Hepatocyte (in vitro differentiated cells): Measurements from ENCODE around the gene VPS9D1. TPM values are rescaled to one million over a fixed set of nuclear protein-coding genes. Genes with fewer than 3 reads are reported as not detected.

Experiments
- DNase-seq: peaks from one replicate; pipeline ENCODE4 v3.0.0-alpha.2; 2016; ENCODE audit warnings: low spot score
- H2AFZ ChIP-seq: fragments of 200-600 bp; sonication (generic); 2 replicates; pipeline ENCODE4 v1.6.0; 2016; ENCODE audit warnings: antibody characterized with exemption, mild to moderate bottlenecking
- H3K27ac ChIP-seq: fragments of 200-600 bp; sonication (generic); 2 replicates; pipeline ENCODE4 v1.5.1; 2016; ENCODE audit warnings: mild to moderate bottlenecking
- H3K27me3 ChIP-seq: fragments of 200-600 bp; sonication (generic); 2 replicates; pipeline ENCODE4 v1.6.1; 2016
- H3K36me3 ChIP-seq: fragments of 200-600 bp; sonication (generic); replicated peaks from 2 replicates; pipeline ENCODE4 v1.5.1; 2016; ENCODE audit warnings: low read depth; ENCODE audit not compliant: insufficient read depth
- H3K4me1 ChIP-seq: fragments of 200-600 bp; sonication (generic); 2 replicates; pipeline ENCODE4 v1.5.1; 2016; ENCODE audit warnings: mild to moderate bottlenecking, moderate library complexity; ENCODE audit not compliant: insufficient read depth
- H3K4me2 ChIP-seq: fragments of 200-600 bp; sonication (generic); 2 replicates; pipeline ENCODE4 v1.6.0; 2016
- H3K4me3 ChIP-seq: fragments of 200-600 bp; sonication (generic); 2 replicates; pipeline ENCODE4 v1.5.1; 2016; ENCODE audit warnings: mild to moderate bottlenecking
- H3K79me2 ChIP-seq: fragments of 200-600 bp; sonication (generic); 2 replicates; pipeline ENCODE4 v1.6.0; 2017; ENCODE audit warnings: mild to moderate bottlenecking
- H3K9me2 ChIP-seq: fragments of 200-600 bp; sonication (generic); replicated peaks from 2 replicates; pipeline ENCODE4 v1.6.0; 2017; ENCODE audit warnings: mild to moderate bottlenecking; ENCODE audit not compliant: insufficient read depth
- H3K9me3 ChIP-seq: fragments of 200-600 bp; sonication (generic); 2 replicates; pipeline ENCODE4 v1.5.1; 2016; ENCODE audit warnings: low read depth, mild to moderate bottlenecking
- H4K20me1 ChIP-seq: fragments of 200-600 bp; sonication (generic); 2 replicates; pipeline ENCODE4 v1.6.0; 2016; ENCODE audit warnings: mild to moderate bottlenecking; ENCODE audit not compliant: insufficient read depth, poor library complexity, severe bottlenecking
- EZH2 ChIP-seq: fragments of 200-600 bp; sonication (generic); IDR thresholded peaks from 2 replicates; pipeline ENCODE4 v1.6.1; 2016; ENCODE audit warnings: antibody characterized with exemption, mild to moderate bottlenecking, borderline replicate concordance
- EZH2phosphoT487 ChIP-seq: fragments of 200-600 bp; sonication (generic); IDR thresholded peaks from one replicate; pipeline ENCODE4 v1.6.1; 2018; ENCODE audit warnings: antibody characterized with exemption, mild to moderate bottlenecking, low read depth, moderate library complexity; ENCODE audit not compliant: unreplicated experiment, severe bottlenecking
- WGBS: methylation state at CpG from one replicate; pipeline ENCODE4 v1.1.6; 2016; ENCODE audit warnings: low lambda C conversion rate; ENCODE audit errors: missing lambda C conversion rate; 5-methylcytosine and 5-hydroxymethylcytosine counted together
- polyA plus RNA-seq: library from polyadenylated mRNA; unstranded; fragments of >200 nt; fragmentation: Nextera tagmentation; extraction: Ambion mirVana; gene quantifications from 2 replicates; pipeline ENCODE4 v1.2.1, GENCODE V29; 2016
- total RNA-seq: library from RNA; depleted of rRNA; stranded (reverse); fragments of >200 nt; gene quantifications from 2 replicates; pipeline ENCODE4 v1.2.3, GENCODE V29; 2014
- TF ChIP-seq, protein P1 (sequence below): fragments of 200-600 bp; sonication (generic); IDR thresholded peaks from 2 replicates; pipeline ENCODE4 v1.5.1; 2016; ENCODE audit warnings: antibody characterized with exemption, mild to moderate bottlenecking; ENCODE audit not compliant: poor library complexity

The VPS9D1 gene
- total and polyA plus RNA-seq, 2 experiments from 2014 or later = 13.8 to 25.5 TPM

- Histone ChIP-seq H3K79me2 (peaks cover 35% of the 10 kb centered on the region), H4K20me1 (peaks cover 28% of the 10 kb centered on the region), H3K27ac (peak overlapping the region; percentile 99), H3K9me3 (no peaks in the 10 kb centered on the region), H3K27me3 (no peaks in the 10 kb centered on the region), H3K36me3 (no peaks in the 10 kb centered on the region), H3K4me2 (peak overlapping the region; percentile 95), H3K9me2 (no peaks in the 10 kb centered on the region), H2AFZ (peak overlapping the region; percentile 4), H3K4me1 (peaks cover 22% of the 10 kb centered on the region), H3K4me3 (peak overlapping the region; percentile 93)
- peak; percentile 62 for DNase-seq
- WGBS = 2% methylated on average over 65 of the region's 112 CpGs
- TF ChIP-seq, protein P1, sequence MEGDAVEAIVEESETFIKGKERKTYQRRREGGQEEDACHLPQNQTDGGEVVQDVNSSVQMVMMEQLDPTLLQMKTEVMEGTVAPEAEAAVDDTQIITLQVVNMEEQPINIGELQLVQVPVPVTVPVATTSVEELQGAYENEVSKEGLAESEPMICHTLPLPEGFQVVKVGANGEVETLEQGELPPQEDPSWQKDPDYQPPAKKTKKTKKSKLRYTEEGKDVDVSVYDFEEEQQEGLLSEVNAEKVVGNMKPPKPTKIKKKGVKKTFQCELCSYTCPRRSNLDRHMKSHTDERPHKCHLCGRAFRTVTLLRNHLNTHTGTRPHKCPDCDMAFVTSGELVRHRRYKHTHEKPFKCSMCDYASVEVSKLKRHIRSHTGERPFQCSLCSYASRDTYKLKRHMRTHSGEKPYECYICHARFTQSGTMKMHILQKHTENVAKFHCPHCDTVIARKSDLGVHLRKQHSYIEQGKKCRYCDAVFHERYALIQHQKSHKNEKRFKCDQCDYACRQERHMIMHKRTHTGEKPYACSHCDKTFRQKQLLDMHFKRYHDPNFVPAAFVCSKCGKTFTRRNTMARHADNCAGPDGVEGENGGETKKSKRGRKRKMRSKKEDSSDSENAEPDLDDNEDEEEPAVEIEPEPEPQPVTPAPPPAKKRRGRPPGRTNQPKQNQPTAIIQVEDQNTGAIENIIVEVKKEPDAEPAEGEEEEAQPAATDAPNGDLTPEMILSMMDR = no peak
- TF ChIP-seq EZH2phosphoT487 (no peak), EZH2 (no peak)
These were observed 1.1 kb upstream of the VPS9D1 start for GRCh38 chr16:89721546-89722391.

DNA sequence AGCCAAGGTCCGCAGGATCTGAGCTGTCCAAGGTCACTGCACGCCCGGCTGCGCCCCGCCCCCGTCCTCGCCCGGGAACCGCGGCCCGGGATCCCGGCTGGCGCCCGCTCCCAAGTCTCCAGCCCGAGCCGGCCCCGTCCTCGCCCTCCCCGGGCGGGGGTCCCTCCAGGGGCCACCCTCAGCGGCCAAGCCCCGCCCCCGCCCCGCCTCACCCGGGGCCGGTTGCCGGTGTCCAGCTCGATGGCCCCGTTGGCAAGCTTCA lies 216 bp downstream of the VPS9D1 start:
- peaks cover 28% of the 10 kb centered on the region for H4K20me1 ChIP-seq
- H3K4me1 ChIP-seq = peaks cover 22% of the 10 kb centered on the region
- H3K9me2 ChIP-seq = no peaks in the 10 kb centered on the region
- no peaks in the 10 kb centered on the region for H3K36me3 ChIP-seq
- H3K9me3 ChIP-seq = no peaks in the 10 kb centered on the region
- peak overlapping the region; percentile 92 for H2AFZ ChIP-seq
- H3K79me2 ChIP-seq = peaks cover 35% of the 10 kb centered on the region
- 0% methylated on average over 5 of the region's 29 CpGs for WGBS
- no peaks in the 10 kb centered on the region for H3K27me3 ChIP-seq
- H3K4me3 ChIP-seq = peak overlapping the region; percentile 93
- peak overlapping the region; percentile 95 for H3K4me2 ChIP-seq
- DNase-seq = peak; percentile 84
- TF ChIP-seq EZH2 = no peak
- peak overlapping the region; percentile 99 for H3K27ac ChIP-seq

DNA sequence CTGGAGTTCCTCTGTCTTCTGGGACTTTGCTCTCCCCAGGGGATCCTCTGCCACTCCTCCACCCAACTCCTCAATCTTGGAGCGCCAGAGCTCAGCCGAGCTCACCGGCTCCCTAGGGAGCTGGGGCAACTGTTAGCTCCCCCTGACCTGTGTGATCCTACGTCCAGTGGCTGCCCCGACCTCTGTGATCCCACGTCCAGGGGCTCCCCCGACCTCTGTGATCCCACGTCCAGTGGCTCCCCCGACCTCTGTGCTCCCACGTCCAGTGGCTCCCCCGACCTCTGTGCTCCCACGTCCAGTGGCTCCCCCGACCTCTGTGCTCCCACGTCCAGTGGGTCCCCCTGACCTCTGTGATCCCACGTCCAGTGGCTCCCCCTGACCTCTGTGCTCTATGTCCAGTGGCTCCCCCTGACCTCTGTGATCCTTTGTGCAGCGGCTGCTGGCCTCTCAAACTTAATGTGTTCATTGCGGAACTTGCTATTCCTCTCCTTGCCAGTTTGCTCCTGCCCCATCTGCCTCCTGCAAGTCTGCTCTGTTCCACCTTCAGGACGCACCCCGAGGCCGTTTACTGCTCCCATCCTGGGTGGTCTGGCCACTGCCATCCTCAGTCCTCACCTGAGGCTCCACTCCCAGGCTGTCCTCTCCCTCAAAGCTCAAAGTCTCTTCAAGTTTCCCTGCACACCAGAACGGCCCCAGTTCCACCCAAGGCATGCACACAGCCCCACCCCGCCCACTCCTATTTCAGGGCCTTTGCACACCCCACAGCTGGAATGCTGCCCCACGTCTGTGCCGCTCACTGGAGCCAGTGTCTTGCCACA lies 2.8 kb downstream of the VPS9D1 start:
- Histone ChIP-seq H3K4me1 (peaks cover 19% of the 10 kb centered on the region), H3K27me3 (no peaks in the 10 kb centered on the region), H3K79me2 (peaks cover 18% of the 10 kb centered on the region), H4K20me1 (peaks cover 11% of the 10 kb centered on the region), H3K27ac (no peak overlapping the region), H3K4me2 (no peak overlapping the region), H3K9me2 (no peaks in the 10 kb centered on the region), H2AFZ (no peak overlapping the region), H3K4me3 (no peak overlapping the region), H3K36me3 (no peaks in the 10 kb centered on the region), H3K9me3 (no peaks in the 10 kb centered on the region)
- TF ChIP-seq, protein P1 = no peak
- TF ChIP-seq EZH2 (no peak), EZH2phosphoT487 (no peak)
- WGBS = 93% methylated on average over 12 of the region's 24 CpGs
- no peak for DNase-seq
